Islet of Langerhans (tissue), 1 donor: ENCODE data around the gene OXER1.
"Not testable (repeated sequence)": the region's sequence is repeated elsewhere in the genome, so short reads cannot be mapped to it uniquely, and the experiment has no call there.

ENCODE experiments used
- FAIRE-seq: peaks from one replicate; lab custom pipeline; 2011; peaks lifted over from hg19 to GRCh38; lab: Jason Lieb, UNC

The OXER1 gene

DNA sequence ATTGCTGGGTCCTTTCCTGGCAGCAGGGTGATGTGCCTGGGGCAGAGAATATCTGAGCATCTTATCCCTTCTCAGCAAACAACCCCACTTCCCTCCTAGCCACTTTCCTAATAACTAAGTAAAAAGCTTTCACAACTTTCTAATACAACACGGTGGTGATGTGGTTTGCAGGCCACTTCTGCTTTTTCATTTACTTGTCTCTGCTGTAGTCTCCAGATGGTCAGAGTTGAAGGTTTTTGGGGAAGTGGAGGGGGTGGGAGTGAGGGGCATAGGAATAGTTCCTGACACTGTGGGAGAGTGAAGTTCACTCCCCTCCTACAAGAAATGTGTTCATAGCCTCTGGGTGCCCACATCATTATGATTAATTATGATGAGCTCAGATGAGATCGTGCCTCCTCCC, 11.6 kb downstream of the OXER1 start:
- FAIRE-seq, result no peak

DNA sequence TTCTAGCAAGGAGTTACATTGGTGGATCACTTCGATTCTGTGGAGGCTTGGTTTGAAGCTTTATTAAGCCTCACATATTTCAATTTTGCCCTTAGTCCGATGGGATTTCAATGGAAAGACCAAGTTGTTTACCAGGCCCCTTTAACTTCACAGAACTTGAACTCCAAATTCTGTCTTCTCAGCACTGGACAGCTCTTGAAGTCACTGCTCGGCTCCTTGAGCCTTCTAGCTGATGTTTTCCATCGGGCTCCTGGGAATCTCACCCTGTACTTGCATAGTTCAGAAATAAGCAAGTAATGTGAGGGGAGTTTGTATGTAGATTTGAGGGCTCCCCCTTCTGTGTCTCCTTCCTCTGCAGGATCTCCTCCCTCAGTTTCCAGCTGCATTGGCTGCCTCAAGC, 15.1 kb downstream of the OXER1 start:
- FAIRE-seq, result no peak

DNA sequence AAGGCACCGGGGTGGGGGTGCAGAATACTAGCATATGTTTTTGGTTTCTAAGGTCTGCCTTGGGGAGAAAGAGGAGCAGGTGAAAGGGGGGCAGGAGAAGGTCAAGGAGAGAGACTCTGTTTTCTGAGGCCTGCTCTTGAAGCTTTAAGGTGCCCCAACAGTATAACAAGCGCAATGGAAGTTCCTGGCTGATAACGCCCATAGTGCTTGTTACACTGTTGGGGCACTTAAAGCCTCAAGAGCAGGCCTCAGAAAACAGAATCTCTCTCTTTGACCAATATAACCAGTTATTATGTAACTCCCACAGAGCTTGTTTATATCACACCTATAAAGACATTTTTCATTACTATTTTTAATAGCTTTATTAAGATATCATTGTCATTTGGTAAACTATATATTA, 16.5 kb downstream of the OXER1 start:
- no peak for FAIRE-seq

DNA sequence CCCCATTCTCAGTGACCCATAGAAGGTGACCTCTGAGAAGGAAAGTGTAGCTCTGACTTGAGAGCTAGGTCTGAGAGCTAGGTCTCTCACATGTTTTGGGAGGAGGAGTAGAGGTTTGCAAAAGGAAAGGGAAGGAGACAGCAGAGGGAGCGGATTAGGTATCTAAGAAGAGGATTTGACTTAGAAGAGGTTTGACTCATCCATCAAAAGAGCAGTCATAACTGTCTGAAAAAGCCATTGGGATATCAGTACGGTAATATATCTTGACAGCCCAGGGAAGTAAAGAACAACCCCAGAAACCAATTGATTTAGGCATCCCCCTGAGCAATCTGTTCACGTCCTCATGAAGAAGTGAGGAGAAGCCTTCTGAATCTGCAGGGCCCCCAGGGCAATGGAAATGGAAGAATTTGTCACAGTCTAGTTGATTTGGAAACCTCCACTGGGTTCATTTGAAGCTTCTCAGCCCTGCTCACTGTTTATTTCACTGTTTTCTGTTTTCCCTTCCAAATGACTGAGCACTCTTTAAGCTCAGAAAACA, 19.3 kb downstream of the OXER1 start:
- no peak for FAIRE-seq

DNA sequence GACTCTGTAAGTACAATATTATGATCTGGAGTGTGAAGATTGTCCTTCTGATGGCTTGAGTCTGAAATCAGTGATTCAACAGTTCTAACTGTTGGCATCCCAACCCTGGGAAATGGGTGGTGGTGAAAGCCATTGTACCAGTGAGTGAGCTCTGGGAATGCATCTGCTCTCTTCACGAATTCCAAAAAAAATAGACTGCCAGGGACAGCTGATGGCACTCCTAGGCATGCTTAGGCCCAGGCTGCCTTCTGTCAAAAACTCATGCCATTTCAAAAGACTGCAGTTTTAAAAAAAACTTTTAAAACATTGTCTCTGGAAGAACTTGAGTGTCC, 20.3 kb downstream of the OXER1 start:
- FAIRE-seq, result no peak

DNA sequence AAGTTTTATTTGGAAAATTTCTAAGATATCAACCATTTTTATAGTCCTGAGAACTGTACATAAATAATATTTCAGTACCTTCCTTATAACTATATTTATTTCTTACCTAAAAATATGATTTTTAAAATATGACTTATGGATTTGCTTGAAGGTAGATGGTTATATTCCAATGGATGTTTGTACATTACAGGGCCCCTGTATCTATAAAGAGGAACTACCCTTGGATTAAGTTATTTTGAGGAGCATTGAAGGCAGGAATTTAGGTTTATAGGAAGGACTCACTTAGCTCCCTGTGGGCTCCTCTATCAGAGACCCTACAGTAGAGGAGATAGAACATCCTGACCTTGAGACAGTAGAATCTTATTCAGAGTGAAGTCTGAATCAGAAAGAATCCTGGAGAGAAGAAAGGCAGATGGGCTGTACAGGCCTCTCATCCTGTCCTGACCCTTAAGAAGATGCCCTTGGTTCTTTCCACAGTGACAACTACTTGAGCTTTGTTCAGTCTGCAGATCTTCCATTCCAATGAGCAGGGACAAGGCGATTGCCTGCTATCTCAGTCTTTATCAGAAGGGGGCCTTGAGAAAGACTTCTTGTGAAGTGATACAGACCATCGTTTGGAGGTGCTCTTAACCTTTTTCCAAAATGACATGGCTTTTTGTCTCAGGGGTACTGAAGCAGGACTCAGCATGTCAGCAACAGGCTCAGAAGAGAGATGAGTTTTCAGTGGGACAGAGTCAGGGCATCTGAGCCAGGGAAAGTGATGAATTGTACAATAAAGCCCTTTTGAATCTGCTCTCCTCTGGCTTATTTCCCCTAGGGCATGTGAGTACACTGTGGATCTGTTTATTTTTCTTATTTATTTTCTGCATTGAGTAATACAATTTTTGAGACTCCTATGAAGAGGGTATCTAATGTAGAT, 20.9 kb downstream of the OXER1 start:
- FAIRE-seq, result no peak

DNA sequence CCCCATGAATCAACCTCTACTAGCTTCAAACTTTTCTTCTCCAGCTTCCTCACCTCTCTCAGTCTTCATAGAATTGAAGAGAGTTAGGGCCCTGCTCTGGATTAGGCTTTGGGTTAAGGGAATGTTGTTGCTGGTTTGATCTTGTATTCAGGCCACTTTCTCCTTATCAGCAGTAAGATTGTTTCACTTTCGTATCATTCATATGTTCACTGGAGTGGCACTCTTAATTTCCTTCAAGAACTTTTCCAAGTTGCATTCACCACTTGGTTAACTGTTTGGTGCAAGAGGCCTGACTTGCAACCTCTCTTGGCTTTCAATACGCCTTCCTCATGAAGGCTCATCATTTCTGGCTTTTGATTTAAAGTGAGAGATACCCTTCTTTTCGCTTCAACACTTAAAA, 22.8 kb downstream of the OXER1 start:
- FAIRE-seq, result no peak

DNA sequence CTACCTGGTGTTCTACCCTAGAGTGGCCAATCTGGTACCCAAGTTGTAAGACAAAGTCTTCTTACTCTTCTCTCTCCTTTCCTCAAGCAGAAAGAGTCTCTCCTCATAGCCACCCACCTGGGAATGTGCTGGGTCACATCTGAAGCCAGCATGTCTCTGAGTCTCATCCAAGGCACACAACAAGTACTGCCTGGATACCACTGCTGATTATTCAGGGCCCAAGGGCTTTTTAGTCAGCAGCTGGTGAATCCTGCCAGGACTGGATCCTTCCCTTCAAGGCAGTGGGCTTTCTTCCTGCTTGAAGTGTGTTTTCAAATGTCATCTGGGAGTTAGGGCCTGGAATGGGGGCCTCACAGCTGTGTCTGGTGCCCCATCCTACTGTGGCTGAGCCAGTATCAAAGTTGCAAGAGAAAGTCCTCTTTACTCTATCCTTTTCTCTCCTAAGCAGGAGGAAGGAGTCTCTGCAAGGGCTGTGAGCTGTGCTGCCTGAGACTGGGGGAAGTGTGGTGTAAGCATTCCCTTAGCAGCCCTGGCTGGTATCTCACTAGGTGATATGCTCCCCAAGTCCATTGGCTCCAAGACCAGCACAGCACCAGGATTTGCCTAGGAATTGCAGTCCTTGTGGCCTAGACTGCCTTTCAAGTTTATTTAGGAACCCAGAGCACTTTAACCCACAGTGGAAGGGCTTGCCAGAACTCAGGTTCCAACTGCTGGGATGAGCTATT, 27.2 kb downstream of the OXER1 start:
- FAIRE-seq, result no peak

DNA sequence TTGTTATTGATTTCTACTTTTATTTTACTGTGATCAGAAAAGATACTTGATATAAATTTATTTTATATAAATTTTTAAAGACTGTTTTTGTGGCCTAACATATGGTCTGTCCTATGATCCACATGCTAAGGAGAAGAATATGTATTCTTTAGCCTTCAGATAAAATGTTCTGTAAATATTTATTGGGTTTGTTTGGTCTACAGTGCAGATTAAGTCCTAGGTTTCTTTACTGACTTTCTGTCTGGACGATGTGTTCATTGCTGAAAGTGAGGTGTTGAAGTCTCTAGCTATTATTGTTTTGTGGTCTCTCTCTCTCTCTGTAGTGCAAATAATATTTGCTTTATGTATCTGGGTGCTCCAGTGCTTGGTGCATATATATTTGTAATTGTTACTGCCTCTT, 30.1 kb downstream of the OXER1 start:
- no peak for FAIRE-seq

DNA sequence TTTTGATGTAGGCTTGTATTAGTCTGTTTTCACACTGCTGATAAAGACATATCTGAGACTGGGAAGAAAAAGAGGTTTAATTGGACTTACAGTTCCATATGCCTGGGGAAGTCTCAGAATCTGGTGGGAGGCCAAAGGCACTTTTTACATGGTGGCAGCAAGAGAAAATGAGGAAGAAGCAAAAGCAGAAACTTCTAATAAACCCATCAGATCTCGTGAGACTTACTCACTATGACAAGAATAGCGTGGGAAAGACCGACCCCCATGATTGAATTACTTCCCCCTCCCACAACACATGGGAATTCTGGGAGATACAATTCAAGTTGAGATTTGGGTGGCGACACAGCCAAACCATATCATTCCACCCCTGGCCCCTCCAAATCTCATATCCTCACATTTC, 32.6 kb downstream of the OXER1 start:
- not testable (repeated sequence) for FAIRE-seq

DNA sequence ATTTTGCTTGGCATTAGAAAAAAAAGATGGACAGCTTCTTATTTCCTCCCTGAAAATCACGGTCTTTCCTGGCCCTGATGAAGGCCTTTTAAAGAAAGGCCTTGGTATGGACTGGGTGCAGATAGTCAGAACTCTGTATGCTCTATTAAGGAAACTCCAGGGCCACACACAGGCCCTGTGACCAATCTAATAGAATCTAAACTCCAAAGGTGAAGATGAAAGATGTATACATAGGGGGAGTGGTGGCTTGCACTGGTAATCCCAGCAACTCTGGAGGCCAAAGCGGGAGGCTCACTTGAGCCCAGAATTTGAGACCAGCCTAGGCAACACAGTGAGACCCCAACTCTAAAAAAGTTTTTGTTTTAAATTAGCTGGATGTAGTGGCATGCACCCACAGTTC, 37.3 kb downstream of the OXER1 start:
- FAIRE-seq, result no peak

DNA sequence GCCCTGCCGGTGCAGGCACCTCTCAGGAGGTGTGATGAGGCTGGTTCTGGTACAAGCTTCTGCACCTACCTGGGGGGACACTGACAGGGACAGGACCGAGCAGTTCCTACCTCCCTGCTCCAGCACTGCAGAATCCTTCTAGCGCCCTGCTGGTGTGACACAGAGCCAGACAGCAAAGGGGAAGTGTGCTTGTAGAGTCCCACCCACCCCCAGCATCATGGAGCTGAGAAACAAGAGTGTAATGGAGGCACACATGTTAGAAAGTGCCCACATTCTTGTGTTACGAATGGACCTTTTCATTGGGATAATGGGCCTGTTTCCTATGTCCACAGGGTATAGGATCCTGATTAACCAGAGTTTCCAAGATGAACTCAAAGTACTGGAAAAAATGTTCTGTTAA, 38.3 kb downstream of the OXER1 start:
- no peak for FAIRE-seq

DNA sequence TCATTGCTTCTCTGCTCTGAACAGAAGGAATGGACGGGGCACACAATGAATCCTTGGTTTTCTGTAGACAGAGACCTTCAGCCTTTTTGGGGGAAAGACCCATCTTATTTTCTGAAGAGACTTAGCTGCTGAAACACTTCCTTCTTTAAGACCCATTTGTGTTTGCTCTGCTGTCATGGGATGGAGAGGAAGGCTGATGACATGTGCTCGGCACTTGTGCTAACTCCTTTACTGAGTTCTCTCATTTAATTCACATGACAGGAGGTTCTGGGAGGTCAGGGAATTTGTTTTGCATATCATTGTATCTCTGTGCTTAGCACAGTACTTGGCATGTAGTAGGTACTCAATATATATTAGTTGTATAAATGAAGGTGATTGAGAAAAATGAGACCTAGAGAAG, 39.0 kb downstream of the OXER1 start:
- no peak for FAIRE-seq

DNA sequence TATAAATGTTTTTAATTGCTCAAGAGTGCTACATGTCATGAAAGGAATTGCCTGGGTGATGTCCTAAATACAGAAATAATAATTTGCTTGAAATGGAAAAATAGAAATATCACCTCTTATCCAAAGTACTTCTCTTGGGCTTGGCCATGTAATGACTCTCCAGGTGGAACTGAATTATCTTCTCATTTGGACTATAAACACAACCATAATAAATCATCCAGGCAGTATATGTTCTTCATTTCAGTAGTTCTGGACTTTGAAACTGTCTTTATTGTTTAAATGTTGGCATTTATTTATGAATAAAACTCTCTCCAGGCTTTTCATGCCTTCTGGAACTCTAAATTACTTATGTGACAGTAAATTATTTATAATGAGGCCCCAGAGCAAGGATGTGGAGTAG, 40.5 kb downstream of the OXER1 start:
- no peak for FAIRE-seq

DNA sequence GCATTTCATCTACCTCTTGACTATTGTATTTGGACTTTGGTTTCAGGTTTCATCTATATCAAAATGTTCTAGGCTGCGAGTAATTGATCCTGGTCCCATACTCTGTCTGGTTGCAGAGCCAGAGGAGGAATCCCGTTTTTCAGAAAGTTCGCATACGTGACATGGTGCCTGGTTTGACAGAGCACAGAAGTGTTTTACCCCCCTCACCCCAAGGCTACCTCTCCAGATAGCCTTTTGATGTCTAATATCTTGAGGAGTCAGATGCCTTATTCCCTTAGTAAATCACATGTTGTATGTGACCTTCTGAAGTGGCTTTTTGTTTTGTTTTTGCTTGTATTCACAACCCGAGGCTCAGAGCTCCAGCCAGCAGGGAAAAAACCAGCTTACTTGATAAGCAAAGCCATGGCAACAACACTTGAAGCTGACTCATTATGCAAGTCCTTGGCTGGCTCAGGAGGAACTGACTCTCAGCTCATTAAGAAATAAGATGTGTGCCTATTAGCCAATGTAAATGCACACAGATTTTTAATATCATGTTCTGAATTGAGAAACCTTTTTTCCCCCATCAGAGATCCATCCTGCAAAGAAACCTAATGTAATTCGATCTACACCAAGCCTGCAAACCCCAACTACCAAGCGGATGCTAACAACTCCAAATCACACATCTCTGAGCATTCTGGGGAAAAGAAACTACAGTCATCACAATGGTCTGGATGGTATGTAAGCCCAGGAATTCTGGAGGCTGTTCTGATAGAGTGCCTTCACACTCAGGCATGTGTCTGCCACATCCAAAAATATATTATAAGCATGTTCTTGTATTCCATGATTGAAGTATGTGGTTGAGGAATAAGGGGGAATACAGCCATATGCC, 41.4 kb downstream of the OXER1 start:
- peak; percentile 51 for FAIRE-seq

DNA sequence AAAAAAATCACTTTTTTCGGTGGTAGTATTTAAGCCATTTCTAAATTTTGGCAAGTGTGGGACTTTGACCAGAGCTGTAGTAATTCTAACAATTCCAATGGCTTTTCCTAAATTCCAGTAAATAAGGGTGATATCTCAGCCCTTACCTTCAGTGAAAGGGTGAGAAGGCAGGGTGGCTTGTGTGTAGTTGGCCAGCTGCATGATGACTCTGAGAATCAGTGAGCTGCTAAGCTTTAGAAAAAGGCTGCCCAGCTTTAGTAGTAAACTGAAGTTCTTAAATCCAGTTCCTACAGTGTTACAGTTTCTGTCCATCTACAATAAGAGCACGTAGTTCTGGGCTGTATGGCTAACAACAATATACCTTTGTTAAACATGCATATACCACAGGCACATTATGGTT, 42.0 kb downstream of the OXER1 start:
- no peak for FAIRE-seq

DNA sequence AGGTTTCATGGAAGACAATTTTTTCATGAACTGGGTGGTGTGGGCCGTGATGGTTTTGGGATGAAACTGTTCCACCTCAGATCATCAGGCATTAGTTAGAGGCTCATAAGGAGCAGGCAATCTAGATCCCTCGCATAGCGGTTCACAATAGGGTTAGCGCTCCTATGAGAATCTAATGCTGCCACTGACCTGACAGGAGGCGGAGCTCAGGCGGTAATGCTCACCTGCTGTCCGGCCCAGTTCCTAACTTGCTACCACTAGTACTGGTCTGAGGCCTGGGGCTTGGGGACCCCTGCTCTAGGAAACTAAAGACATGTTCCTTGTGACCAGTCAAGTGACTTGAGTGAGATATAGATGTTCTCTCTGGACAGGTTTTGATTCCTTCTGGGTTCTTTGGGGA, 49.2 kb downstream of the OXER1 start:
- FAIRE-seq, result no peak

DNA sequence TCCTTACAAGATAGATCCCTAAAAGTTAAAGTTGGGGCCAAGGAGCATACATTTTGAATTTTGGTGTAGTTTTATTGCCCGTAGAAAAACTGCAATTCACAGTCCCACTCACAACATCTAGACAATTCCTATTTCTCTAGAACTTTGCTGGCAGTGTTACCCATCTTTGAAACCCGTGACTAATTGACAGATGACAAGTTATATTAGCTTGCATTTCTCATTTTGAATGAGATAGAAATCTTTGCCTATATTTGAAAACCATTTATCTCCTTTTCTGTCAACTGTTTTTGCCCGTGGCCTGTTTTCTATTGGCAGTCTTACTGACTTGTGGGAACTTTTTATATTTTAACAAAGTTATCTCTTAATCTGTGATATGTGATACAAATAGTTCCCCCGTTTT, 50.0 kb downstream of the OXER1 start:
- FAIRE-seq, result no peak

DNA sequence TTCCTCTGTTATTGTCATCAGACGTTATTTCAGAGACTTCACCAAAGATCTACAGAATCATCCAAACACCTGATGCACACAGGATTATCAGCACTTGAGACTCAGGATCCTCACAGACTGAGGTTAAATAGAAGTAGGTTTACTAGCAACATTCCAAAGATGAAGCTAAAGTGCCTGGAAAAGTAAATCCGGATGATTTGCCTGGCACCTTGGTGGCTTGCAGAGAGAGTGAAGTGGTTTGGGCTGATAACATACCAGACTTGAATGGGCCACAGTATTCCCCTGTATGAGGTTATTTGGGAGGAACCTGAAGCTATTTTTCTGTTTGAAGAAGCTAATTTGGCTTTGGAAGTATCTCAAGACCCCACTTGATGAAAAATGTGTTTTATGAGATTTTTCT, 51.0 kb downstream of the OXER1 start:
- no peak for FAIRE-seq
